ENCODE measurements around the gene SZRD1. TPM values are rescaled to one million over a fixed set of nuclear protein-coding genes. Genes with fewer than 3 reads are reported as not detected.

Gene SZRD1
- total RNA-seq, 2 experiments from 2014 or later: 115 to 120 TPM

GRCh38 chr1:16405441-16405840, 38.4 kb downstream of the SZRD1 start:
- ATAC-seq (ENCODE audit: poor library complexity) (no peak), DNase-seq (no peak)
- Histone ChIP-seq H3K27ac (ENCODE audit: low read depth in 1 of 2, low read length in 2 of 2) (no peak overlapping the region), H3K9me3 (ENCODE audit: control insufficient read depth in 1 of 2, insufficient read depth in 1 of 2, low read length in 2 of 2) (no peaks in the 10 kb centered on the region), H3K4me1 (ENCODE audit: insufficient read depth, low read length) (no peaks in the 10 kb centered on the region), H3K36me3 (ENCODE audit: insufficient read depth, low read length) (no peaks in the 10 kb centered on the region), H3K4me3 (ENCODE audit: low read length) (no peak overlapping the region), H3K27me3 (ENCODE audit: control insufficient read depth in 1 of 2, insufficient read depth in 2 of 2, low read length in 2 of 2) (no peaks in the 10 kb centered on the region)
- intact Hi-C loops (cut with DNase I, micrococcal nuclease): no loop called here
- no peak for TF ChIP-seq CTCF (IDR thresholded peaks at IDR 0.05)
- Mint-ChIP-seq H3K4me3 (no peak overlapping the region), H3K9me3 (no peaks in the 10 kb centered on the region), H3K4me1 (ENCODE audit: low read depth) (no peaks in the 10 kb centered on the region), H3K27ac (no peak overlapping the region), H3K27me3 (no peaks in the 10 kb centered on the region), H3K36me3 (ENCODE audit: low read depth) (no peaks in the 10 kb centered on the region)
- CTCF ChIA-PET: interaction anchor here (0.5 kb wide), 1 partner anchor 310 kb away, joined by 4 read pairs; no protein-coding TSS in a partner anchor
- POLR2A ChIA-PET: interaction anchor here (0.6 kb wide), 1 partner anchor 42 kb away, joined by 4 read pairs; no protein-coding TSS in a partner anchor

DNA sequence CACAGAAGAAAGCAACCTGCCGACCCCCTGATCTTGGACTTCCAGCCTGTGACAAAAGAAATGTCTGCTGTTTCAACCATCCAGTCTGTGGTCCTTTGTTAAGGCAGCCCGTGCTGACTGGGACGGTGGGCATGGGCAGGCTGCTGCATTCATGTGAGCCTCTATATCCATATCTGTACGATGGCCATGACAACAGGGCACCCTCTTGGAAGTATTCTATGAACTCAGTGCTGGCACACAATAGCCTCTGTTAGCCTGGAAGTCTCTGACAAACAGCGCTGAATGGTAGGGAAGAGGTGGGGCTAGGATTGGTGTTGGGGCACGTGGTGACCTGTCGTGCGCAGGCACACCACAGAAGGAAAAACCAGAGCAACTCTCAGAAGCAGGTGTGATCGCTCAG, 39.8 kb downstream of the SZRD1 start:
- no peak for TF ChIP-seq CTCF (IDR thresholded peaks at IDR 0.05)
- H3K27me3 Mint-ChIP-seq: no peaks in the 10 kb centered on the region
- no peaks in the 10 kb centered on the region for H3K9me3 Mint-ChIP-seq
- no peak overlapping the region for H3K4me3 ChIP-seq (ENCODE audit: low read length)
- no peak overlapping the region for H3K27ac ChIP-seq (ENCODE audit: low read depth in 1 of 2, low read length in 2 of 2)
- H3K36me3 Mint-ChIP-seq (ENCODE audit: low read depth): no peaks in the 10 kb centered on the region
- no peak for DNase-seq
- no peaks in the 10 kb centered on the region for H3K27me3 ChIP-seq (ENCODE audit: control insufficient read depth in 1 of 2, insufficient read depth in 2 of 2, low read length in 2 of 2)
- H3K27ac Mint-ChIP-seq: no peak overlapping the region
- H3K4me1 ChIP-seq (ENCODE audit: insufficient read depth, low read length): no peaks in the 10 kb centered on the region
- H3K9me3 ChIP-seq (ENCODE audit: control insufficient read depth in 1 of 2, insufficient read depth in 1 of 2, low read length in 2 of 2): no peaks in the 10 kb centered on the region
- no peak overlapping the region for H3K4me3 Mint-ChIP-seq
- no peaks in the 10 kb centered on the region for H3K4me1 Mint-ChIP-seq (ENCODE audit: low read depth)
- no peak for ATAC-seq (ENCODE audit: poor library complexity)
- intact Hi-C loops (cut with DNase I, micrococcal nuclease): no loop called here
- no peaks in the 10 kb centered on the region for H3K36me3 ChIP-seq (ENCODE audit: insufficient read depth, low read length)
- ChIA-PET POLR2A (no interaction called here), CTCF (no interaction called here)

- H3K4me1 Mint-ChIP-seq (ENCODE audit: low read depth): no peaks in the 10 kb centered on the region
- H3K9me3 Mint-ChIP-seq: no peaks in the 10 kb centered on the region
- ATAC-seq (ENCODE audit: poor library complexity): no peak
- no peaks in the 10 kb centered on the region for H3K36me3 Mint-ChIP-seq (ENCODE audit: low read depth)
- ChIA-PET POLR2A (no interaction called here), CTCF (no interaction called here)
- TF ChIP-seq CTCF (IDR thresholded peaks at IDR 0.05): no peak
- intact Hi-C loops (cut with DNase I, micrococcal nuclease): no loop called here
- no peak for DNase-seq
- no peaks in the 10 kb centered on the region for H3K9me3 ChIP-seq (ENCODE audit: control insufficient read depth in 1 of 2, insufficient read depth in 1 of 2, low read length in 2 of 2)
- H3K27ac Mint-ChIP-seq: no peak overlapping the region
- no peaks in the 10 kb centered on the region for H3K4me1 ChIP-seq (ENCODE audit: insufficient read depth, low read length)
- H3K4me3 ChIP-seq (ENCODE audit: low read length): no peak overlapping the region
- H3K27me3 Mint-ChIP-seq: no peaks in the 10 kb centered on the region
- no peaks in the 10 kb centered on the region for H3K36me3 ChIP-seq (ENCODE audit: insufficient read depth, low read length)
- H3K27ac ChIP-seq (ENCODE audit: low read depth in 1 of 2, low read length in 2 of 2): no peak overlapping the region
- no peaks in the 10 kb centered on the region for H3K27me3 ChIP-seq (ENCODE audit: control insufficient read depth in 1 of 2, insufficient read depth in 2 of 2, low read length in 2 of 2)
- no peak overlapping the region for H3K4me3 Mint-ChIP-seq
Measured at GRCh38 chr1:16409536-16410152, 42.6 kb downstream of the SZRD1 start.
